ENCODE data around the gene MAP4K2. TPM values are rescaled to one million over a fixed set of nuclear protein-coding genes. Genes with fewer than 3 reads are reported as not detected.

Gene MAP4K2
- 7.5 and 14.8 TPM in 2 replicates for total RNA-seq

GRCh38 chr11:64803158-64803845 lies at the start of gene MAP4K2:
Gene MAP4K2 (minus strand): TSS chr11:64803214. CDS start chr11:64803149, 65 bp downstream.

DNA sequence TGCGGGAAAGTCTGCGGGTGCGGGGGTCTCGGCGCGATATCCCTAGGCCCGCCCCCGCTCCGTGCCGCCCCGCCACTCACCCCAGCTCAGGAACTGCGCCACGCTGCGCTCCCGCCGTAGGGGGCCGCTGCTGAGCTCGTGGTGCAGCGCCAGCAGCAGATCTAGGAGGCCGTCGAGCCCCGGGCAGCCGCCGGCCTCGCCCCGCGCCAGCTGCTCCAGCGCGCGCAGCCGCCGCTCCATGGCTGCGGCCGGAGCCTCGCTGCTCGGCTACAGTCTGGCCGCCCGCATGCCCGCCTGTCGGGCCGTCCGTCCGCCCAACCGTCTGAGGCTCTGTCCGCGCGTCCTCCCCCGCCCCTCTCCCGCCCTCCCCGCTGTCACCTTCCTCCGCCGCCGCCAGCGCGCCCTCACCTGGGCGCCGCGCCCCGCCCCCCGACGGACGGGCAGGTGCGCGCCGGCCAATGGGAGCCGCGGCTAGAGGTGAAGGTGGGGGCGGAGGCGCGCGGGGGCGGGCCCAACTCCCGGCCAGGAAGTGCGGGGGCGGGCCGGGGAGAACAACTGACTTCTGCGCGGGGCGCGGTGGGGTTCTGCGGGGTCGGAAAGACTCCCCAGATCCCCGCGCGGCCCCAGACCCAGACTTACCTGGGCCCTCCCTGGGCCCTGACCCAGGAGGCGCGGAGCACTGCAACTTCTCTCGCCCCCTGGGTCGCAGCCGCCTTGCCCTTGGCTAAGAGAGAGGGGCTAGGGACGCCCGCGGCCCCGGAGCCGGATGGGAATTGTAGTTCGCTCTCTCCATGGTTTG lies 41.5 kb upstream of the MAP4K2 start, which contains the start of gene CDC42BPG:
CDC42BPG (minus strand) TSS at position 324 of the 799 bp plus-strand sequence; CDS start at position 240, 84 bp downstream.

GRCh38 chr11:64810271-64810890 lies 7.4 kb upstream of the MAP4K2 start, which contains the start of gene MEN1:
Gene MEN1 (minus strand): TSS chr11:64810551. CDS start chr11:64810109, 442 bp downstream.

GRCh38 chr11:64778473-64779298 lies 24.3 kb downstream of the MAP4K2 start, which contains the start of gene SF1:
Gene SF1 (minus strand): TSS chr11:64778542. CDS start chr11:64778392, 150 bp downstream.

DNA sequence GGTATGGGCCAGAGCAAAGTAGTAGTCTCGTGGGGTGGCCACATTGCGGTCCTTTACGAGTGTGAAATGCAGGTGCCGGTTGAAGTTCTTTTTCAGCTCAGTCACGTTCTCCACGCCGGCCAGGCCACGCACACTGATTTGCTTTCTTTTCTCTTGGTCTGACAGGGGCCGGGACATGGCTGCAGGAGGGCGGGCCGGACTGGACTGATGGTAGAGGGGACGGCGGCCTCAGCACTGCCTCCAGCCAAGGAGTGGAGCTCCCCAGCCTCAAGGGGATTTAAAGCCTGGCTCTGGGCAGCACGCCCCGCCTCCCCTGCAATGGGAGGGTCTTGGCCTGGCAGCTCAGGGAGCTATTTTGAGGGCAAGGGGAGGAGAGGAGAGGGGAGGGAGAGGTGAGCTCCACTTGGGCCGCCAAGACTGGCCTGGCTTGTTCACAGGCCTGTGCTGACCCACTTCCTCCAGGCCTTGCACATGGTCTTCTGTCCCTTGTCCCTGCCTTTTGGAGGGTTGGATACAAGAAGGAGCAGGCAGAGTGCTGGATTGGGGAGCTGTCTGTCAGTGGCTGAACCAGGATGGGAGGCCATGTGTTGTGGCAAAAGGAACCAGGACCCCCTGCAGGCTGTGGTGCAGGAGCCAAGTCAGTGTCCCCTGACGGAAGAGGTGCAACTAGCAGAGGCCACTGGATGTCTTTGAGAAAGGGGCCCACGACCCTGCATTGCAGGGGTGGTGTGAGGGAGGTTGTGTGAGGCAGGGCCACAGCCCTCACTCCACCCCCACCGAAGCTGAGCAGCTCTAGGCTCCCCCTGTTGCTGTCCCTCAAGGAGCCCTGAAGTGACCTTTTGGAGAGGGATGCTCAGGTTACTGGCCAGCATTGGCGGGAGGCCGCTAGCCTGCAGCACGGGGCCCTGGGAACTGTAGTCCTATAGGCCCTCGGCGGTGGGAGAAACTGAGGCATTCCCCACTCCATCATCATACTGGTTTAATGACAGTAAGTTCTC lies 43.0 kb downstream of the MAP4K2 start, which contains the start of gene PYGM:
PYGM (minus strand) TSS at position 253 of the 998 bp plus-strand sequence; CDS start at position 177, 76 bp downstream.

GRCh38 chr11:64743591-64744543 lies 59.1 kb downstream of the MAP4K2 start, which contains the start of gene RASGRP2:
Gene RASGRP2 (minus strand): TSS chr11:64744142. CDS start chr11:64742866, 1,276 bp downstream.

Other genes starting within 250 kb of the MAP4K2 start
- gene SLC22A11, start 247.3 kb downstream of the MAP4K2 start, total RNA-seq, result under 0.01 TPM in 1 of 2 replicates, not detected in the other
- not detected in 2 replicates for gene SLC22A12, start 212.0 kb downstream of the MAP4K2 start, total RNA-seq
- not detected in 2 replicates for gene NRXN2, start 80.0 kb downstream of the MAP4K2 start, total RNA-seq
- gene RASGRP2, start 59.1 kb downstream of the MAP4K2 start, total RNA-seq, result not detected in 2 replicates
- gene PYGM, start 43.2 kb downstream of the MAP4K2 start, total RNA-seq, result 0.34 and 0.50 TPM in 2 replicates
- 64.3 and 191 TPM in 2 replicates for gene SF1, start 24.7 kb downstream of the MAP4K2 start, total RNA-seq
- 10.9 and 24.8 TPM in 2 replicates for gene MEN1, start 7.3 kb upstream of the MAP4K2 start, total RNA-seq
- gene CDC42BPG, start 41.4 kb upstream of the MAP4K2 start, total RNA-seq, result 7.5 and 35.9 TPM in 2 replicates
- gene EHD1, start 75.4 kb upstream of the MAP4K2 start, total RNA-seq, result 34.2 and 92.9 TPM in 2 replicates
- 6.2 and 15.4 TPM in 2 replicates for gene ATG2A, start 114.0 kb upstream of the MAP4K2 start, total RNA-seq
- 16.4 and 19.4 TPM in 2 replicates for gene PPP2R5B, start 121.5 kb upstream of the MAP4K2 start, total RNA-seq
- gene GPHA2, start 132.7 kb upstream of the MAP4K2 start, total RNA-seq, result not detected in 2 replicates
- gene MAJIN, start 168.9 kb upstream of the MAP4K2 start, total RNA-seq, result not detected in 2 replicates
- 0.34 and 0.57 TPM in 2 replicates for gene BATF2, start 193.8 kb upstream of the MAP4K2 start, total RNA-seq
- gene ARL2, start 210.9 kb upstream of the MAP4K2 start, total RNA-seq, result 60.5 and 67.8 TPM in 2 replicates
- gene SNX15, start 224.2 kb upstream of the MAP4K2 start, total RNA-seq, result 14.6 and 19.8 TPM in 2 replicates
- 10.1 and 12.0 TPM in 2 replicates for gene SAC3D1, start 238.0 kb upstream of the MAP4K2 start, total RNA-seq